ENCODE data around the gene DOK4. TPM values are rescaled to one million over a fixed set of nuclear protein-coding genes. Genes with fewer than 3 reads are reported as not detected.

Gene DOK4
- total and polyA plus RNA-seq, 3 donors from 2014 or later: 15.5 to 32.9 (median 25.3) TPM

DNA sequence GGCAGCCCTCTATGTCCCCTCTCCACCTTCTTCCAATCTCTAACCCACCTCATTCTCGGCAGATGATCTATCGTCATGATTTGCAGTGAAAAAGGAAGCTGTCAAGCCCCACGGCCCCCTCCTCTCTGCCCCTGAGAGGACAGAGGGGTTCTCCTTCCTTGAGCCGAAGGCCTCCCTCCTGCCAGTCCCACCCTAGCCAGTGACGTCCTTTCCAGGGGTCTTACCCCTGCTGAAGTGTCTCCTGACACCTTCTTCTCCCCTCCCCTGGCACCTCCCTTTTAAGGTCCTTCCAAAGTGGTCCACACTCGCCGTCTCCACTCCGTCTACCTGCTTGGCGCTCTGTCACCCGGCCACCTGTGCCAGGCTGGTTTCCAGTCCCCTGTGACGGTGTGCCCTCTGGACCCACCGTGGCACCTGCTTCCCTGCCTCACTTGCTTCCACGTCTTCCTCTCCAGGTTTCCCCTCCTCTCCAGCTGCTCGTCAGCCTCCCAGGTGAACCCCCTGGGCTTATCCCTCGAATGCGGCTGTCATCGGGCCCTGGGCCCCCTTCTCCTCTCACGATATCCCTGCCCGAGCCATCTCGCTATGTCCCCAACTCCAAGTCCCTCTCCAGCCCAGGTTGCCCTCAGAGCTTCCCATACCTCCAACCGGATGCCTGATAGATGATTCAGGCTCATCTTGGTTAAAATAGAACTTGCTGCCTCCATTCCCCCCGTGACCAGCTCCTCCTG is 44.4 kb upstream of the DOK4 start:
- Histone ChIP-seq H3K4me1 (peaks cover 27% of the 10 kb centered on the region), H3K9me3 (no peaks in the 10 kb centered on the region), H3K36me3 (ENCODE audit: low read depth, missing control alignments) (no peaks in the 10 kb centered on the region), H3K27ac (no peak overlapping the region), H3K27me3 (no peaks in the 10 kb centered on the region), H3K4me3 (no peak overlapping the region)
- no peak for TF ChIP-seq CTCF (IDR thresholded peaks at IDR 0.05)
- no peak for TF ChIP-seq POLR2A (IDR thresholded peaks at IDR 0.05)
- DNase-seq: peak; percentile 12
- 87% methylated on average over 22 of the region's 22 CpGs for WGBS, 2 donors
- intact Hi-C loops (cut with DNase I; ENCODE audit: low total_unique reads): no loop called here

DNA sequence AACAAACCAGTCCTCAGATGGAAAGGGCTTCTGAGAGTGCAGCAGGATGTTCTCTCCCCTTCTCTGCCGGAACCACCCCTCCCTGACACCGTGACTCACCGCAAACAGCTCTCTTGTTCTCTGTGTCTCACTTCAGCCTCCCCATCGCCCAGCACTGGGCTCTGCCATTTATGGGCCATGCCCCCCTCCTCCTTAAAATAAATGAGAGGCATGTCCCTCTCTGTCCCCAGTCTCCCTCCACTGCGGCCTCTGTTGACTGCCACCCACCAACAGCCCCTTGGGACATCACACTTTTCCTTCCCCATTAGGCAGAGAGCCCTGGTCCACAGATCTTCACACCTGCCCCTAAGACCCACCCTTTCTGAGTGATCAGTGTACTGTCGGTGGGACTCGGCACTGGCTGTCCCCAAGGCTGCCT is 43.8 kb upstream of the DOK4 start:
- H3K4me1 ChIP-seq: peaks cover 24% of the 10 kb centered on the region
- DNase-seq: no peak
- intact Hi-C loops (cut with DNase I; ENCODE audit: low total_unique reads): no loop called here
- H3K36me3 ChIP-seq (ENCODE audit: low read depth, missing control alignments): no peaks in the 10 kb centered on the region
- no peaks in the 10 kb centered on the region for H3K27me3 ChIP-seq
- H3K27ac ChIP-seq: peak overlapping the region in 1 of 2 donors; percentile 14
- TF ChIP-seq POLR2A (IDR thresholded peaks at IDR 0.05): no peak
- TF ChIP-seq CTCF (IDR thresholded peaks at IDR 0.05): no peak
- no peak overlapping the region for H3K4me3 ChIP-seq
- WGBS, 2 donors: 25 to 40% methylated on average over 7 of the region's 7 CpGs
- no peaks in the 10 kb centered on the region for H3K9me3 ChIP-seq

DNA sequence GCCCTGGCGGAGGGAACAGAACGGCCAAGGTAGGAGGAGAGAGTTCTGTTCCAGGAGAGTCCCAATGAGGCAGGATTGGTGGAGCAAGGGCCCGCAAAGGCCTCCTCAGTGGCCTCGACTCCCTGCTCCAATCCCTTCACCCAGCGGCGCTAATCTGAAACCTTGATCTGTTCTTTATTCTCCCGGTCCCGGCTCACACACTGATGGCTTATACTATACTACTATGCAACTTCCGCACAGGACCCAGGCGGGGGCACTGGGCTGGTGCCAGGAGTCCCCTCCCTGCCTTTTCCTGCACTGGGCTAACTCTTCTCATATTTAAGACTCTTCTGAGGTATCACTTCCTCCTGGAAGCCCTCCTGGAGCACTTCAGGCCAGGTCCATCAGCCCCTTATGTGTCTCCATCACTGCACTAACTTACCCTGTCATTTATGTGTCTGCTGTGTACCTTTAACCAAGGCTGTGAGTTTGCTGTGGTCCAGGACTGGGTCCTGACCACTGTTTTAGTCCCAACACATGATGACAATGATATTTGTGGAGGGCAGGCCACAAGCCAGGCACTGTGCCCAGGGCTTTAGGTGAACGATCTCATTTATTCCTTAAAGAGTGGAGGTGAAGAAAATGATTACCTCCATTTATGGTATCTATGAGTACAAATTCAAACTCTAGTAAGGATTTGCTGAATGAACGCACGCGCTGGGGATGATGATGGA is 43.3 kb upstream of the DOK4 start:
- no peak for TF ChIP-seq POLR2A (IDR thresholded peaks at IDR 0.05)
- no peak for TF ChIP-seq CTCF (IDR thresholded peaks at IDR 0.05)
- WGBS, 2 donors: 48 to 52% methylated on average over 14 of the region's 14 CpGs
- no peak for DNase-seq
- Histone ChIP-seq H3K9me3 (no peaks in the 10 kb centered on the region), H3K4me3 (peak overlapping the region in 1 of 2 donors; percentile 31), H3K4me1 (peaks cover 20% of the 10 kb centered on the region), H3K27ac (peak overlapping the region in 1 of 2 donors; percentile 14), H3K27me3 (no peaks in the 10 kb centered on the region), H3K36me3 (ENCODE audit: low read depth, missing control alignments) (no peaks in the 10 kb centered on the region)
- intact Hi-C loops (cut with DNase I; ENCODE audit: low total_unique reads): loop anchor here (10.0 kb wide), 1 partner anchor 225 kb away; no protein-coding TSS in a partner anchor

GRCh38 chr16:57528499-57529390 is 42.5 kb upstream of the DOK4 start:
- DNase-seq: peak; percentile 64
- no peak overlapping the region for H3K27ac ChIP-seq
- TF ChIP-seq POLR2A (IDR thresholded peaks at IDR 0.05): no peak
- no peak for TF ChIP-seq CTCF (IDR thresholded peaks at IDR 0.05)
- peak overlapping the region; percentile 31 to 36 for H3K4me3 ChIP-seq
- H3K4me1 ChIP-seq: peaks cover 17% of the 10 kb centered on the region
- intact Hi-C loops (cut with DNase I; ENCODE audit: low total_unique reads): loop anchor here (10.0 kb wide), 1 partner anchor 224 kb away; no protein-coding TSS in a partner anchor
- H3K9me3 ChIP-seq: no peaks in the 10 kb centered on the region
- H3K36me3 ChIP-seq (ENCODE audit: low read depth, missing control alignments): no peaks in the 10 kb centered on the region
- 48 to 66% methylated on average over 55 to 93 of the region's 126 CpGs for WGBS, 2 donors
- H3K27me3 ChIP-seq: no peaks in the 10 kb centered on the region

Data from testis (tissue), 3 donors.